HepG2 (cell line): Measurements from ENCODE around the gene ZC3H18. TPM values are rescaled to one million over a fixed set of nuclear protein-coding genes. Genes with fewer than 3 reads are reported as not detected.

Source experiments
- CEBPZ ChIP-seq: IDR thresholded peaks from 2 replicates; pipeline ENCODE4 v1.6.1; 2012; ENCODE audit warnings: low read length, improper control_type of control experiment
- FOXJ3 ChIP-seq: sonication (generic); formaldehyde crosslinking; IDR thresholded peaks from 2 replicates; pipeline ENCODE4 v1.4.0; 2020; ENCODE audit warnings: missing genetic modification reagents, mild to moderate bottlenecking, borderline replicate concordance
- FOXK1 ChIP-seq: sonication (generic); formaldehyde crosslinking; IDR thresholded peaks from 2 replicates; pipeline ENCODE4 v1.4.0; 2020; ENCODE audit warnings: low read depth, missing genetic modification reagents, borderline replicate concordance
- MIER3 ChIP-seq: IDR thresholded peaks from 2 replicates; pipeline ENCODE4 v1.6.1; 2016; ENCODE audit warnings: missing compliant biosample characterization, borderline replicate concordance
- SMAD1 ChIP-seq: sonication (generic); formaldehyde crosslinking; IDR thresholded peaks from 2 replicates; pipeline ENCODE4 v1.4.0; 2020; ENCODE audit warnings: missing genetic modification reagents, low read depth, mild to moderate bottlenecking, borderline replicate concordance
- SMAD9 ChIP-seq: sonication (generic); formaldehyde crosslinking; IDR thresholded peaks from 2 replicates; pipeline ENCODE4 v1.5.1; 2020; ENCODE audit warnings: mild to moderate bottlenecking, missing genetic modification reagents
- SNAPC2 ChIP-seq: sonication (generic); formaldehyde crosslinking; IDR thresholded peaks from 2 replicates; pipeline ENCODE4 v1.8.1; 2022; ENCODE audit warnings: mild to moderate bottlenecking, missing genetic modification reagents
- SYNCRIP ChIP-seq: fragments of 200-400 bp; formaldehyde crosslinking; IDR thresholded peaks from 2 replicates; pipeline ENCODE4 v1.6.1; 2018; ENCODE audit warnings: mild to moderate bottlenecking, low read depth, low read length; ENCODE audit not compliant: insufficient read depth
- ZBTB8A ChIP-seq: sonication (generic); formaldehyde crosslinking; IDR thresholded peaks from 2 replicates; pipeline ENCODE4 v1.4.0; 2020; ENCODE audit warnings: mild to moderate bottlenecking, low read depth, missing genetic modification reagents, borderline replicate concordance
- ZNF34 ChIP-seq: sonication (generic); formaldehyde crosslinking; IDR thresholded peaks from 2 replicates; pipeline ENCODE4 v1.4.0; 2020; ENCODE audit warnings: mild to moderate bottlenecking, missing genetic modification reagents, borderline replicate concordance
- ZNF513 ChIP-seq: sonication (generic); formaldehyde crosslinking; conservative IDR thresholded peaks from 2 replicates; pipeline ENCODE4 v1.5.0; 2020; ENCODE audit warnings: missing genetic modification reagents
- ZNF800 ChIP-seq: sonication (generic); formaldehyde crosslinking; IDR thresholded peaks from 2 replicates; pipeline ENCODE4 v1.4.0; 2020; ENCODE audit warnings: missing genetic modification reagents
- polyA plus RNA-seq, 8 experiments: library from polyadenylated mRNA; depleted of rRNA in 3 of 8; stranded (reverse) in 7 of 8; unstranded in 1 of 8; fragments of >200 nt; fragmentation: Illumina TruSeq in 4 of 8; extraction: Trizol in 4 of 8; gene quantifications; 2 replicates each; pipeline versions ENCODE4 v1.2.1 to v1.2.3, GENCODE V29; 2011 to 2016; ENCODE audit warnings: low read depth in 4 of 8, missing spikeins in 1 of 8, mixed read lengths in 1 of 8; ENCODE audit not compliant: insufficient read depth in 1 of 8
- total RNA-seq, 5 experiments: library from RNA; depleted of rRNA; stranded (reverse); fragments of >200 nt; fragmentation: Illumina TruSeq; extraction: Trizol; gene quantifications; 2 replicates each; pipeline ENCODE4 v1.2.3, GENCODE V29; 2016; ENCODE audit warnings: low read depth in 1 of 5
- TF ChIP-seq, protein P1 (sequence below): sonication (generic); formaldehyde crosslinking; IDR thresholded peaks from 2 replicates; pipeline ENCODE4 v1.5.1; 2020; ENCODE audit warnings: mild to moderate bottlenecking, missing genetic modification reagents, borderline replicate concordance
- TF ChIP-seq, protein P2 (sequence below): IDR thresholded peaks from 2 replicates; pipeline ENCODE4 v1.6.1; 2016; ENCODE audit warnings: low read depth, borderline replicate concordance
- TF ChIP-seq, protein P3 (sequence below): IDR thresholded peaks from 2 replicates; pipeline ENCODE4 v1.6.1; 2016; ENCODE audit warnings: missing compliant biosample characterization, missing genetic modification reagents, borderline replicate concordance

The ZC3H18 gene
- total and polyA plus RNA-seq, 2 of the 13 experiments (the other 11 are each of a cell fraction or from before 2014, with no cell fraction given) = 11.2 to 27.4 TPM

DNA sequence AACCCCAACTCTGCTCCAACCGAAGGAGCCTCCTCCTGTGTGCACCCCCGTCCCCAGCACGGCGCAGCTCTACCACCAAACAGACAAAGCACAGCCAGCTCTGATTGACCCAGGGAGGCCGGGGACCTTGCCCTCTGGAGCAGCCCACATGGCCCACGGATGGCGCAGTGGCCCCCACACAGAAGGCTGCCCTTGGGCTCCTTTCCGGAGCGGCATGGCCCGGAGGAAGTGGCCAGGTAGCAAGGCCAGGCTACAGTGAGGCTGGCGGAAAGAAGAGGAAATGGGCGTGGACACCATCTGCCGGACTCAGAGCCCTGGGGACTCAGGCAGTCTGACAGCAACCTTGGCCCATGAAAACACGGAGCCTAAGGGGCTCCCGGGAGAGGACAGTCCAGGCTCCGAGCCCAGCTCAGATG is 19.9 kb upstream of the ZC3H18 start (continued):
- TF ChIP-seq, protein P1, sequence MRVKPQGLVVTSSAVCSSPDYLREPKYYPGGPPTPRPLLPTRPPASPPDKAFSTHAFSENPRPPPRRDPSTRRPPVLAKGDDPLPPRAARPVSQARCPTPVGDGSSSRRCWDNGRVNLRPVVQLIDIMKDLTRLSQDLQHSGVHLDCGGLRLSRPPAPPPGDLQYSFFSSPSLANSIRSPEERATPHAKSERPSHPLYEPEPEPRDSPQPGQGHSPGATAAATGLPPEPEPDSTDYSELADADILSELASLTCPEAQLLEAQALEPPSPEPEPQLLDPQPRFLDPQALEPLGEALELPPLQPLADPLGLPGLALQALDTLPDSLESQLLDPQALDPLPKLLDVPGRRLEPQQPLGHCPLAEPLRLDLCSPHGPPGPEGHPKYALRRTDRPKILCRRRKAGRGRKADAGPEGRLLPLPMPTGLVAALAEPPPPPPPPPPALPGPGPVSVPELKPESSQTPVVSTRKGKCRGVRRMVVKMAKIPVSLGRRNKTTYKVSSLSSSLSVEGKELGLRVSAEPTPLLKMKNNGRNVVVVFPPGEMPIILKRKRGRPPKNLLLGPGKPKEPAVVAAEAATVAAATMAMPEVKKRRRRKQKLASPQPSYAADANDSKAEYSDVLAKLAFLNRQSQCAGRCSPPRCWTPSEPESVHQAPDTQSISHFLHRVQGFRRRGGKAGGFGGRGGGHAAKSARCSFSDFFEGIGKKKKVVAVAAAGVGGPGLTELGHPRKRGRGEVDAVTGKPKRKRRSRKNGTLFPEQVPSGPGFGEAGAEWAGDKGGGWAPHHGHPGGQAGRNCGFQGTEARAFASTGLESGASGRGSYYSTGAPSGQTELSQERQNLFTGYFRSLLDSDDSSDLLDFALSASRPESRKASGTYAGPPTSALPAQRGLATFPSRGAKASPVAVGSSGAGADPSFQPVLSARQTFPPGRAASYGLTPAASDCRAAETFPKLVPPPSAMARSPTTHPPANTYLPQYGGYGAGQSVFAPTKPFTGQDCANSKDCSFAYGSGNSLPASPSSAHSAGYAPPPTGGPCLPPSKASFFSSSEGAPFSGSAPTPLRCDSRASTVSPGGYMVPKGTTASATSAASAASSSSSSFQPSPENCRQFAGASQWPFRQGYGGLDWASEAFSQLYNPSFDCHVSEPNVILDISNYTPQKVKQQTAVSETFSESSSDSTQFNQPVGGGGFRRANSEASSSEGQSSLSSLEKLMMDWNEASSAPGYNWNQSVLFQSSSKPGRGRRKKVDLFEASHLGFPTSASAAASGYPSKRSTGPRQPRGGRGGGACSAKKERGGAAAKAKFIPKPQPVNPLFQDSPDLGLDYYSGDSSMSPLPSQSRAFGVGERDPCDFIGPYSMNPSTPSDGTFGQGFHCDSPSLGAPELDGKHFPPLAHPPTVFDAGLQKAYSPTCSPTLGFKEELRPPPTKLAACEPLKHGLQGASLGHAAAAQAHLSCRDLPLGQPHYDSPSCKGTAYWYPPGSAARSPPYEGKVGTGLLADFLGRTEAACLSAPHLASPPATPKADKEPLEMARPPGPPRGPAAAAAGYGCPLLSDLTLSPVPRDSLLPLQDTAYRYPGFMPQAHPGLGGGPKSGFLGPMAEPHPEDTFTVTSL (CRISPR knock-in tag) = no peak
- TF ChIP-seq ZNF513 (CRISPR knock-in tag) = no peak
- no peak for TF ChIP-seq FOXJ3
- no peak for TF ChIP-seq FOXK1 (CRISPR knock-in tag)
- TF ChIP-seq, protein P2, sequence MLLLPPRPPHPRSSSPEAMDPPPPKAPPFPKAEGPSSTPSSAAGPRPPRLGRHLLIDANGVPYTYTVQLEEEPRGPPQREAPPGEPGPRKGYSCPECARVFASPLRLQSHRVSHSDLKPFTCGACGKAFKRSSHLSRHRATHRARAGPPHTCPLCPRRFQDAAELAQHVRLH (CRISPR knock-in tag) = no peak
- no peak for TF ChIP-seq SMAD9 (CRISPR knock-in tag)
- no peak for TF ChIP-seq MIER3
- no peak for TF ChIP-seq ZBTB8A (CRISPR knock-in tag)
- TF ChIP-seq CEBPZ = no peak
- no peak for TF ChIP-seq ZNF800
- no peak for TF ChIP-seq SNAPC2
- no peak for TF ChIP-seq ZNF34 (CRISPR knock-in tag)
- TF ChIP-seq, protein P3, sequence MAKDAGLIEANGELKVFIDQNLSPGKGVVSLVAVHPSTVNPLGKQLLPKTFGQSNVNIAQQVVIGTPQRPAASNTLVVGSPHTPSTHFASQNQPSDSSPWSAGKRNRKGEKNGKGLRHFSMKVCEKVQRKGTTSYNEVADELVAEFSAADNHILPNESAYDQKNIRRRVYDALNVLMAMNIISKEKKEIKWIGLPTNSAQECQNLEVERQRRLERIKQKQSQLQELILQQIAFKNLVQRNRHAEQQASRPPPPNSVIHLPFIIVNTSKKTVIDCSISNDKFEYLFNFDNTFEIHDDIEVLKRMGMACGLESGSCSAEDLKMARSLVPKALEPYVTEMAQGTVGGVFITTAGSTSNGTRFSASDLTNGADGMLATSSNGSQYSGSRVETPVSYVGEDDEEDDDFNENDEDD (CRISPR knock-in tag) = no peak
- no peak for TF ChIP-seq SMAD1 (CRISPR knock-in tag)
- TF ChIP-seq SYNCRIP = no peak
